Activated naive CD8-positive, alpha-beta T cell treated with anti-CD3 and anti-CD28 coated beads for 36 hours (primary cell): Measurements from ENCODE around the gene TMEM129. TPM values are rescaled to one million over a fixed set of nuclear protein-coding genes. Genes with fewer than 3 reads are reported as not detected.

Experiments
- DNase-seq: peaks from one replicate; pipeline ENCODE4 v3.0.0; 2021
- H3K27ac Mint-ChIP-seq: one replicate; pipeline ENCODE4 v1.8.0; 2022; ENCODE audit warnings: mild to moderate bottlenecking, moderate library complexity, mixed read lengths
- H3K27me3 Mint-ChIP-seq: one replicate; pipeline ENCODE4 v1.8.0; 2022; ENCODE audit warnings: mild to moderate bottlenecking, mixed read lengths
- H3K36me3 Mint-ChIP-seq: one replicate; pipeline ENCODE4 v1.8.0; 2021; ENCODE audit warnings: mild to moderate bottlenecking, mixed read lengths
- H3K4me1 Mint-ChIP-seq: one replicate; pipeline ENCODE4 v1.8.0; 2021; ENCODE audit warnings: mixed read lengths
- H3K4me3 Mint-ChIP-seq: one replicate; pipeline ENCODE4 v1.8.0; 2022; ENCODE audit warnings: mild to moderate bottlenecking, moderate library complexity, mixed read lengths
- H3K9me3 Mint-ChIP-seq: one replicate; pipeline ENCODE4 v1.8.0; 2022; ENCODE audit warnings: mixed read lengths
- total RNA-seq, 2 experiments: library from RNA; stranded (reverse); gene quantifications; one replicate each; pipeline ENCODE4 v1.2.3, GENCODE V29; 2021

Gene TMEM129
- total RNA-seq, 2 experiments from 2014 or later: 20.5 to 20.8 TPM

DNA sequence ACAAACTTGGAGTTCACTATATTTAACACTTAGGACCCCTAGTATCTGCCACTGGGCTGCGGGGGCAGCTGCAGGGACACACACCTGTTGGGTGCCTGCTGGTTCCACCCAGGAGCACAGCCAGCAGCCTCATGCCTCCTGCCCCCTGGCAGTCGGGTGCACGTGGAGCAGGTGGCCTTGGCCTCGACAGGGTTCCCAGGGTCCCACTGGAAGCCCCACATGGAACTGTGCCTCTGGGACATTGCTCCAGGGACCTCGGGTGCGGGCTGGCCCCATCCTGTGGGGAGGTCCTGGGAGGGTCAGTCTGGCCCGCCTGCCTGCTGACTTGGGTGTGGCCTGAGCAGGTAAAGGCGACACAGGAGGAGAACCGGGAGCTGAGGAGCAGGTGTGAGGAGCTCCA is 18.2 kb upstream of the TMEM129 start:
- peaks cover 11% of the 10 kb centered on the region for H3K9me3 Mint-ChIP-seq
- peaks cover 59% of the 10 kb centered on the region for H3K36me3 Mint-ChIP-seq
- DNase-seq: no peak
- H3K4me3 Mint-ChIP-seq: no peak overlapping the region
- no peaks in the 10 kb centered on the region for H3K4me1 Mint-ChIP-seq
- no peaks in the 10 kb centered on the region for H3K27me3 Mint-ChIP-seq
- no peak overlapping the region for H3K27ac Mint-ChIP-seq

DNA sequence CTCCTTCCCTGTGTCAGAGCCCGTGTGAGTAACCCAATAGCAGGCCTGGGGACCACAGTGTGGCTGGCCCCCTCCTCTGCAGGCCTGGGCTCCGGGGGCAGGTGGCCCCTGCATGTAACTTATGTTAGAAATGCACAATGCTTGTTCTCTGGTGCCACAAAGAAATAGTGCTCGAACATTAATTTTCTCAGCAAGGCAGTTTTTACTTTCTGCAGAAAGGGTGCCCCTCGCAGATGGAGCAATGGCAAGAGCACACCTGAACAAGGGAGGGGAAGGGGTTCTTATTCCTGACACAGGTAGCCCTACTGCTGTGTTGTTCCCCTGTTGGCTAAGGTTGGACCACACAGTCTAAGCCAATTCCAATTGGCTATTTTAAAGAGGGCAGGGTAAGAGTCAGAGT is 17.3 kb upstream of the TMEM129 start:
- no peak for DNase-seq
- Mint-ChIP-seq H3K27me3 (no peaks in the 10 kb centered on the region), H3K9me3 (peaks cover 11% of the 10 kb centered on the region), H3K27ac (peak overlapping the region; percentile 67), H3K4me3 (no peak overlapping the region), H3K4me1 (no peaks in the 10 kb centered on the region), H3K36me3 (peaks cover 57% of the 10 kb centered on the region)

DNA sequence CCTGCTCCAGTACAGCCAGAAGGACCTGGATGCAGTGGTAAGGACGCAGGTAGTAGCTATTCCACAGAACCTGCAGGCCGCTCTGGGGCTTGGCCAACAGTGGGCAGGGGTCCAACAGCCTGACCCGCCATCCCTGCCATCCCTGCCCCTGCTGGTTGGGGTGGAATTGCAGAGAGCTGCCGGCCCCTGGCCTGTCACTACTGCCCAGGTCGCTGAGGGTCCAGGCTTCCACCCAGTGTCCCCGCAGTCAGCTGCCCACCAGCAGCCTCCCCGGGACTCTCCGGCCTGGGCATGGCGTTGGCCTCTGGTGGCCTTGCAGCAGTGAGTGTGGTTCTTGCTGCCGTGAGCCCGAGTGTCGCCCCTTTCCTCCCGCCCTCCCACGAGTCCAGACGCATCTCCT is 16.5 kb upstream of the TMEM129 start:
- H3K36me3 Mint-ChIP-seq: peaks cover 62% of the 10 kb centered on the region
- peaks cover 11% of the 10 kb centered on the region for H3K9me3 Mint-ChIP-seq
- H3K27me3 Mint-ChIP-seq: no peaks in the 10 kb centered on the region
- no peaks in the 10 kb centered on the region for H3K4me1 Mint-ChIP-seq
- DNase-seq: no peak
- H3K27ac Mint-ChIP-seq: no peak overlapping the region
- no peak overlapping the region for H3K4me3 Mint-ChIP-seq

DNA sequence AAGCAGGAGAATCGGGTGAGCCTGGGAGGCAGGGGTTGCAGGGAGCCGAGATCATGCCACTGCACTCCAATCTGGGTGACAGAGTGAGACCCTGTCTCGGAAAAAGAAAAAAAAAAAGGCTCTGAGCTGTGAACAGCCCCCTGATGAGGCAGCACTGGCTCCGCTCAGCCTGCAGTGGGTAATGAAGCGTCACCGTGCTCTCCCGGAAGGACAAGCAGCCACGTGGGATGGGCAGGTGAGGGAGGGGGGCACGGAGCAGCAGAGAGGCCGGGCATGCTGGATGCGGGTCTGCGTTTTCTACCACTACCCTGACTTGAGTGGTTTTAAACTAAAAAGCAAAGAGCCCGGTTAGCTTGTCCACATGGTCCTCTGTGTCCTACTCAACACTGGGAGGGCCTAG is 15.7 kb upstream of the TMEM129 start:
- DNase-seq: no peak
- Mint-ChIP-seq H3K27me3 (no peaks in the 10 kb centered on the region), H3K36me3 (peaks cover 67% of the 10 kb centered on the region), H3K4me1 (peaks cover 1% of the 10 kb centered on the region), H3K27ac (peak overlapping the region; percentile 45), H3K4me3 (no peak overlapping the region), H3K9me3 (peaks cover 11% of the 10 kb centered on the region)

DNA sequence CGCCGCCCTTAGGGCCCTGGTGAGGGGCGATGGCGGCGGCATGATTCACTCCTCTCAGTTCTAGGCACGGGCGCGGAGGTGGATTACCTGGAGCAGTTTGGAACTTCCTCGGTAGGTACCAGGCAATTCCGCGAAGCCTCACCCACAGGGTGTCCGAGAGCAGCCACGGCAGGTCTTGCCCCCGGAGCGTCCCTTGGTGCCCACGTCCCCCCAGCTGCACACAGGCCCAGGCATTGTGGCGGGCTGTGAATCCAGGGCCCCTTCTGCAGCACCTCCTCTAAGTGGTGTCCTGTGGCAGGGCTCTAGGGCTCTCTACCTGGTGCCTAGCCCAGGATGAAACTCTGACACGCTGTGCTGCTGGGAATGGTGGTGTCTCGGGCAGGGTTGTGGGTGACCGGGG is 14.1 kb upstream of the TMEM129 start:
- H3K4me1 Mint-ChIP-seq: peaks cover 5% of the 10 kb centered on the region
- H3K36me3 Mint-ChIP-seq: peaks cover 65% of the 10 kb centered on the region
- H3K4me3 Mint-ChIP-seq: no peak overlapping the region
- peaks cover 11% of the 10 kb centered on the region for H3K9me3 Mint-ChIP-seq
- H3K27me3 Mint-ChIP-seq: no peaks in the 10 kb centered on the region
- no peak for DNase-seq
- no peak overlapping the region for H3K27ac Mint-ChIP-seq

DNA sequence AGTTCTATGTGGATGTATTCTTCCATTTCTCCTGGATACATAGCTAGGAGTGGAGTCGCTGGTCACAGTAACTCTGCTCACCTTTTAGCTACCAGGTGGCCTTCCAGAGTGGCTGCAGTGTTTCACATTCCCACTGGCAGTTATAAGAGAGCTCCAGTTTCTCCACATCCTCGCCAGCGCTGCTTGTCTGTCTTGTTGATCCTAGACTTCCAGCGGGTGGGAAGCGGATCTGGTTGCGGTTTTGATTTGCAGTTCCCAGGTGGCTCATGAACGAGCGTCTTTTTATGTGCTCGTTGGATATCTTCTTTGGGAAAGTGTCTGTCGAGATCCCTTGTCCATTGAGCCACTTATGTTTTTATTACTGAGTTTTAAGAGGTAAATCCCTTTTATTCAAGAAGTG is 11.8 kb upstream of the TMEM129 start:
- H3K9me3 Mint-ChIP-seq: peaks cover 1% of the 10 kb centered on the region
- H3K36me3 Mint-ChIP-seq: peaks cover 61% of the 10 kb centered on the region

DNA sequence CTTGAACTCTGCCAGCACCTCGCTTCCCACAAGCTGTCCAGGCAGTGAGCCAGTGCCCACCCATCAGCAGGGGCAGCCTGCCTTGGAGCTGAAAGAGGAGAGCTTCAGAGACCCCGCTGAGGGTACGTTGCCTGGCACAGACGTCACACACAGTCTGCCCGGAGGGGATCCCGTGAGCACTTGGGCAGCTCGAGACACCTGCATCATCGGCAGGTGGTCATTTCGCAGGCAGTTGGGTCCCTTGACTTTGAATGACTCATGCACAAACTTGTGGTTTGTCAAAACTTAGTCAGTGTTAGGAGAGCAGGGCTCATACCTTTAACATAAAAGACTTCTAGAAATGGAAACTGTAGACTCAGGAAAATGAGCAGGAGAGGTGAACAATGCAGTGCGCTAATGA is 10.1 kb upstream of the TMEM129 start:
- DNase-seq: no peak
- Mint-ChIP-seq H3K9me3 (no peaks in the 10 kb centered on the region), H3K4me1 (peaks cover 24% of the 10 kb centered on the region), H3K27ac (peak overlapping the region; percentile 48), H3K36me3 (peaks cover 58% of the 10 kb centered on the region), H3K27me3 (no peaks in the 10 kb centered on the region), H3K4me3 (no peak overlapping the region)

More for the DNA sequence above, 11.8 kb upstream of the TMEM129 start:
- Mint-ChIP-seq H3K27me3 (no peaks in the 10 kb centered on the region), H3K4me1 (peaks cover 17% of the 10 kb centered on the region), H3K27ac (no peak overlapping the region), H3K4me3 (no peak overlapping the region)
- no peak for DNase-seq

DNA sequence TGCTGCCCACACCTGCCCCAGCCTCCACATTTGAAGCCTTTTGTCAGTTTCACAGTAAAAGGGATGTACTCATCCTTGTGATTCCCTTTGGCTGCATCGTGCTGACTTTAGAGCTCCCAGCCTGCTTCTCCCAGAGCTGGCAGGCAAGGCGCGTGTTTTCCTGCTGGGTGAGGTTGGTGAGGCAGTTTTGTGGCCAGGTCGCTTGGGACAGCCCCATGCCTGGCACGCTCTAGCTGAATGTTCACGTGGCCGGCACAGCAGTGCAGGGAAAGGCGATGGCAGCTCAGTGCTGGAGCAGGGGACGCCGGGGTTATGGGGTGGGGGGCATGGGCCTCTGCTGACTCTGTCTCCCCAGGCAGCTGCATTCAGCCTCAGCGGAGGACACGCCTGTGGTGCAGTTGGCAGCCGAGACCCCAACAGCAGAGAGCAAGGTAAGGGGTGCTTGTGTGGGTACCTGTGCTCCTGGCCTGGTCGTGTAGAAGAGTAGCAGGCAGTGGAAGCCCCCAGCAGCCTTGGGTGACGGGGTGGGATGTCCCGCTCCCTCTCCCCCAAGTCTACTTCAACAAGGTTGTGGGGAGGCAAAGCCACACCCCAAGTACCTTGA is 9.5 kb upstream of the TMEM129 start:
- DNase-seq: no peak
- Mint-ChIP-seq H3K27me3 (no peaks in the 10 kb centered on the region), H3K4me1 (peaks cover 24% of the 10 kb centered on the region), H3K27ac (no peak overlapping the region), H3K4me3 (no peak overlapping the region), H3K9me3 (no peaks in the 10 kb centered on the region), H3K36me3 (peaks cover 56% of the 10 kb centered on the region)

DNA sequence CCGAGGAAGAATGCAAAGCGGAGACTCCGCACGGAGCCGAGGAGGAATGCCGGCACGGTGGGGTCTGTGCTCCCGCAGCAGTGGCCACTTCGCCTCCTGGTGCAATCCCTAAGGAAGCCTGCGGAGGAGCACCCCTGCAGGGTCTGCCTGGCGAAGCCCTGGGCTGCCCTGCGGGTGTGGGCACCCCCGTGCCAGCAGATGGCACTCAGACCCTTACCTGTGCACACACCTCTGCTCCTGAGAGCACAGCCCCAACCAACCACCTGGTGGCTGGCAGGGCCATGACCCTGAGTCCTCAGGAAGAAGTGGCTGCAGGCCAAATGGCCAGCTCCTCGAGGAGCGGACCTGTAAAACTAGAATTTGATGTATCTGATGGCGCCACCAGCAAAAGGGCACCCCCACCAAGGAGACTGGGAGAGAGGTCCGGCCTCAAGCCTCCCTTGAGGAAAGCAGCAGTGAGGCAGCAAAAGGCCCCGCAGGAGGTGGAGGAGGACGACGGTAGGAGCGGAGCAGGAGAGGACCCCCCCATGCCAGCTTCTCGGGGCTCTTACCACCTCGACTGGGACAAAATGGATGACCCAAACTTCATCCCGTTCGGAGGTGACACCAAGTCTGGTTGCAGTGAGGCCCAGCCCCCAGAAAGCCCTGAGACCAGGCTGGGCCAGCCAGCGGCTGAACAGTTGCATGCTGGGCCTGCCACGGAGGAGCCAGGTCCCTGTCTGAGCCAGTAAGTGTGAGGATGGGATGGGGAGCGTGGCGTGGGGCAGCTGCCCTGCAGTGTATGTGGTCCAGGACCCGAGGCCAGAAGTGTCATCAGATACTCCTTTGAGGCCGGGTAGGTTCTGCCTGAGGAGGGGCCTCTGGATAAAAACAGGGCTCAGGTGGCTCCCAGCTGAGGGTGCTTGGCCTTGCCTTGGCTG is 7.2 kb upstream of the TMEM129 start:
- H3K27ac Mint-ChIP-seq: peak overlapping the region; percentile 34
- no peak for DNase-seq
- no peaks in the 10 kb centered on the region for H3K27me3 Mint-ChIP-seq
- H3K36me3 Mint-ChIP-seq: peaks cover 65% of the 10 kb centered on the region
- H3K9me3 Mint-ChIP-seq: no peaks in the 10 kb centered on the region
- peaks cover 40% of the 10 kb centered on the region for H3K4me1 Mint-ChIP-seq
- no peak overlapping the region for H3K4me3 Mint-ChIP-seq

DNA sequence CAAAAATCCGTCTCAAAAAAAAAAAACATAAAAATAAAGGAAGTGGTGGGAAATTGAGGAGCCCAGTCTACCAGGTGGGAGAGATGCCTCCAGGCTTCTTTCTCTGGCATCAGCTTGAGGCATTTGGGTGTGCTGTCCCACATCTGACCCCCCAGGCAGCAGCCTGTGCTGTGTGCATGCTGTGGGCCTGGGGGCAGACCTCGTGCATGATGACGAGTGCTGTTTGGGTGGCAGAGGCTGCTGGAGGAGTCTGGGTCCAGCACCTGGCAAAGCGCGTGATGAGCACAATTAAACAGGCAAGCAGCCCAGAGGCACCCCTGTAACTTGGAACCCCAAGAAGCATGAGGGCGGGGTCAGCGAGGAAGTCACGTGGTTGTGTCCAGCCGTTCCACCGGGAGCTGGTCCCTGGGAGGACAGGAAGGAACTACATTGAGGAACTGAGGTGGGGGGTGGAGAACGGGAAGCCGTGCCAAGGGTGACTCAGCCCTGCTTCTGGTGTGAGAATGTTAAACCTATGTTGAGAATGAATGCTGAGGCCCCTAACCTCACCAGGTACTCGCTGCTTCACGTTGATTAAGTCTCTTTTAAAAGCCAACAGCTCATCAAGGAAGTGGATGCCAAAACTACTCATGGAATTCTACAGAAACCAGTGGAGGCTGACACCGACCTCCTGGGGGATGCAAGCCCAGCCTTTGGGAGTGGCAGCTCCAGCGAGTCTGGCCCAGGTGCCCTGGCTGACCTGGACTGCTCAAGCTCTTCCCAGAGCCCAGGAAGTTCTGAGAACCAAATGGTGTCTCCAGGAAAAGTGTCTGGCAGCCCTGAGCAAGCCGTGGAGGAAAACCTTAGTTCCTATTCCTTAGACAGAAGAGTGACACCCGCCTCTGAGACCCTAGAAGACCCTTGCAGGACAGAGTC is 6.3 kb upstream of the TMEM129 start:
- H3K27me3 Mint-ChIP-seq: no peaks in the 10 kb centered on the region
- H3K4me3 Mint-ChIP-seq: no peak overlapping the region
- H3K4me1 Mint-ChIP-seq: peaks cover 46% of the 10 kb centered on the region
- H3K9me3 Mint-ChIP-seq: no peaks in the 10 kb centered on the region
- peaks cover 67% of the 10 kb centered on the region for H3K36me3 Mint-ChIP-seq
- DNase-seq: no peak
- H3K27ac Mint-ChIP-seq: peak overlapping the region; percentile 38

DNA sequence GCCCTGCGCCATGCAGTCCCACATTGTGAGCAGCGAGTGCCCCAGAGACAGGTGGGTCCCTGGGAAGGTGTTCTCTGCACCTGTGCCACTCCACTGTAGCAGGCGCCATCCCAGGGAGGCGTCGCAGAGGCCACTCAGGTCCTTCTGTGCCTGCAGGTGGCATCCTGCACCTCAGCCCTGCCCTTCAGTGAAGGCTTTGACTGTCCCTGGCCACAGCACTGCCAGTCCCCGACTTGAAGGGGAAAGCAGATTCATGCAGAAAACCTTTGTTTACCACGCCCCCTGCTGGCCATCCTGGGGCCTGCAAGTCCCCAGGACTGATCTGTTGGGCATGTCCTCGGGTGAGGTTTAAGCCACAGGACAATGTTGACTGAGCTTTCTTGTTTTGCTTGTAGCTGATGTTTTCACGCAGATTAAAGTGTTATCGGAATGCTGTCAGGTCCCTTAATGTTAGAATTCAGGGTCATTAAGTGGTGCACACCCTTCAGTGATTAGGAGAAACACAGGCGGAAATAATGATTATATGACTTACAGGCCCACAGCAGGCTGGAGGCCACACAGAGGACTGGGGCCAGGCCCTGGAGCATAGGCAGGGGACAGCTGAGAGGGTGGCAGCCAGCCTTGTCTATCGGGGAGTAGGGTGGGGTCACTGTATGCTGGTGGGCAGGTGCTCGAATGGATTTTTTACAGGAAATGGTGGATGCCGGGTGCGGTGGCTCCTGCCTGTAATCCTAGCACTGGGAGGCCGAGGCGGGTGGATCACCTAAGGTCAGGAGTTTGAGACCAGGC is 5.2 kb upstream of the TMEM129 start:
- no peaks in the 10 kb centered on the region for H3K9me3 Mint-ChIP-seq
- H3K4me1 Mint-ChIP-seq: peaks cover 44% of the 10 kb centered on the region
- no peaks in the 10 kb centered on the region for H3K27me3 Mint-ChIP-seq
- peaks cover 66% of the 10 kb centered on the region for H3K36me3 Mint-ChIP-seq
- peak; percentile 77 for DNase-seq
- H3K4me3 Mint-ChIP-seq: peak overlapping the region; percentile 27
- H3K27ac Mint-ChIP-seq: no peak overlapping the region

DNA sequence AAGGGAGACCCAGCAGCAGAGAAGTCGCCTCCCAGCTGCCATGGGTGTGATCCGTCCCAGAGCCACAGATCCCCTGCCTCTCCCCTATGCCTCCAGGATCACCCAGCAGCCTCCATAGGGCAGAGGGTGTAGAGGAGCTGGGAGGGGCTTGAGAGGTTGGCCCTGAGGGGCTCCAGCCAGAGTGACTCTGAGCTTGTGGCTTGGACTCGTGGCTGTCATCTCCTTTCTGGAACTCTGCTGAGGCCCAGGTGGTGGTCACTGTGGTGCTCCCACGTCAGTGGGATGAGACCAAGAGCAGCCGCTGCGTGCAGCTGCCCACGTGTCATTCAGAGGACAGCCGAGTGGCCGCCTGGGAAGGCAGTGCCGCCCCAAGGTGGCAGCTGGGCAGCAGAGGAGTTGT is 4.4 kb upstream of the TMEM129 start:
- no peaks in the 10 kb centered on the region for H3K27me3 Mint-ChIP-seq
- no peaks in the 10 kb centered on the region for H3K9me3 Mint-ChIP-seq
- H3K36me3 Mint-ChIP-seq: peaks cover 64% of the 10 kb centered on the region
- DNase-seq: no peak
- H3K4me3 Mint-ChIP-seq: no peak overlapping the region
- H3K4me1 Mint-ChIP-seq: peaks cover 41% of the 10 kb centered on the region
- peak overlapping the region; percentile 9 for H3K27ac Mint-ChIP-seq

DNA sequence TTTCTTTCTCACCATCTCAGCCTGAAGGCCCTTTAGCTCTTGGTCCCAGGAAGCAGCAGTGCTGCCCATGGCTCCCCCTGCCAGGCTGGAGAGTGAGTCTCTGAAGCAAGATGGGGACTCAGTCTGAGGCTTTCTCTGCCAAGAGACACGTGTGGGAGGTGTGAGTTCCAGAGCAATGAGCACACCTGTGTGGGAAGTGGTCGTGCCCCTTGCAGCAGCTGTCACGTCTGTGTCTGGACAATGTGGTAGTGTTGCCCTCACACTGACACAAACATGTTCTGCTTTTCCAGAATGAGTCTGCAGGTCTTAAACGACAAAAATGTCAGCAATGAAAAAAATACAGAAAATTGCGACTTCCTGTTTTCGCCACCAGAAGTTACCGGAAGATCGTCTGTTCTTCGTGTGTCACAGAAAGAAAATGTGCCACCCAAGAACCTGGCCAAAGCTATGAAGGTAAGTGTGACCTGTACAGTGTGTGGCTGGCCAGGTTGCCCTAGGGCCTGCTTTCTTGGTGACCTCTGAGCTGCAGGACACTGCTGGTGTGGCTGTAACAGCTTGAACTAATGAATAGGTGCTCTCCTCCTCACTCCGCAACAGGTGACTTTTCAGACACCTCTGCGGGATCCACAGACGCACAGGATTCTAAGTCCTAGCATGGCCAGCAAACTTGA is 2.1 kb upstream of the TMEM129 start:
- Mint-ChIP-seq H3K27me3 (no peaks in the 10 kb centered on the region), H3K9me3 (no peaks in the 10 kb centered on the region), H3K4me3 (peak overlapping the region; percentile 98)

DNA sequence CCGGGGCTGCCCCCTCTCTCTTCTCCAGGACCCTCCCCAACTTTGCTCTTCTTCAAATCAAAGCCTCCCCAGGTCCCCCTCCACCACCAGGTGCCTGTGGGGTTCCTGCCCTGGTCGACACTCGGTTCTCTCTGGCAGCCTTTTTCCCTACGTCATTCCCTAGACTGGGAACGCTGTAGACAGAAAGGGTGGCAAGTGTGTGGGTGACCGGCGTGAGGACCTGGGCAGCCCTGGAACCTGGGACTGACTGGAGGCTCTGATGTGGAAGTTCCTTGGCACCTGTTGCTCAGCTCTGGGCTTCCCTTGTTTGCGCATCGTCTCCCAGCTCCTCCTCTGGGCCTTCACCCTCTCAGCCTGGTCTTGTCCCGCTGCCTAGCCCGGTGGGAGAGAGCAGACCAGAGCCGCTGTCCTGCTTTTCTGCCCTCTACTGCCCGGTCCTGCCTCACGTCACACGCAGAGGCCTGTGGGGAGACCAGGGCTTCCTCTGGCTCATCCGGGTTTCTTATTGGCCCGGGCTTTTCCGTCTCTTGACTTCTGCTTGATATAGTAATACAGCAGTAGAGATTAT is 1.5 kb upstream of the TMEM129 start:
- no peak for DNase-seq
- peaks cover 56% of the 10 kb centered on the region for H3K36me3 Mint-ChIP-seq
- peak overlapping the region; percentile 98 for H3K4me3 Mint-ChIP-seq
- H3K4me1 Mint-ChIP-seq: peaks cover 37% of the 10 kb centered on the region
- H3K27me3 Mint-ChIP-seq: no peaks in the 10 kb centered on the region
- no peaks in the 10 kb centered on the region for H3K9me3 Mint-ChIP-seq
- H3K27ac Mint-ChIP-seq: peak overlapping the region; percentile 97

More for the DNA sequence above, 2.1 kb upstream of the TMEM129 start:
- peak; percentile 73 for DNase-seq
- Mint-ChIP-seq H3K4me1 (peaks cover 39% of the 10 kb centered on the region), H3K27ac (peak overlapping the region; percentile 97), H3K36me3 (peaks cover 61% of the 10 kb centered on the region)
